GM12878 (cell line): Measurements from ENCODE around the gene CORO7. TPM values are rescaled to one million over a fixed set of nuclear protein-coding genes. Genes with fewer than 3 reads are reported as not detected.

ENCODE experiments used
- ATAC-seq: fragments of 200-7000 bp; cut with Tn5 transposase; 3 replicates; pipeline ENCODE4 v1.9.1; 2020; ENCODE audit warnings: mild to moderate bottlenecking, moderate library complexity
- BruUV-seq: library from RNA; stranded (reverse); fragments of 400-500 nt; replicated peaks from 2 replicates; lab custom pipeline; 2021; lab: Mats Ljungman, UMichigan
- CTCF ChIA-PET: fragments of 300-600 bp; sonication (Branson Sonifier 250); formaldehyde crosslinking; extraction: SDS; loops from one replicate; lab custom pipeline; 2021; ENCODE audit warnings: inconsistent platforms; lab: Yijun Ruan, JAX
- POLR2A ChIA-PET: fragments of 350-600 bp; formaldehyde crosslinking; extraction: SDS; loops from one replicate; lab custom pipeline; 2021; ENCODE audit warnings: inconsistent platforms; lab: Charles Lee
- RAD21 ChIA-PET: fragments of 300-600 bp; sonication (Branson Sonifier 250); formaldehyde crosslinking; loops from one replicate; lab custom pipeline; 2023; ENCODE audit warnings: antibody characterized with exemption; ENCODE audit not compliant: unreplicated experiment; lab: Charles Lee
- SMC1A ChIA-PET: fragments of 300-600 bp; sonication (Branson Sonifier 250); formaldehyde crosslinking; loops from one replicate; lab custom pipeline; 2023; ENCODE audit not compliant: unreplicated experiment, uncharacterized antibody; lab: Charles Lee
- DNase-seq: peaks from one replicate; pipeline ENCODE4 v3.0.0-alpha.2; 2011; ENCODE audit warnings: low read depth, low spot score
- FAIRE-seq: peaks from 3 replicates; lab custom pipeline; 2011; peaks lifted over from hg19 to GRCh38; lab: Jason Lieb, UNC
- H2AFZ ChIP-seq: 2 replicates; pipeline ENCODE4 v1.6.0; 2011; ENCODE audit warnings: low read depth, low read length, control low read depth; ENCODE audit not compliant: control insufficient read depth
- H3K27ac ChIP-seq: 2 replicates; pipeline ENCODE4 v1.5.1; 2011; ENCODE audit warnings: control low read depth; ENCODE audit not compliant: control insufficient read depth, insufficient read depth
- H3K27me3 ChIP-seq, 2 experiments: replicated peaks in 1 of 2; 2 replicates each; pipeline versions ENCODE4 v1.6.0 to v1.6.1; 2011; ENCODE audit warnings: low read length in 1 of 2; ENCODE audit not compliant: control insufficient read depth in 2 of 2, insufficient read depth in 2 of 2
- H3K36me3 ChIP-seq, 2 experiments: 2 replicates each; pipeline ENCODE4 v1.5.1; 2011; ENCODE audit warnings: low read length in 1 of 2; ENCODE audit not compliant: control insufficient read depth in 2 of 2, insufficient read depth in 2 of 2
- H3K4me1 ChIP-seq: 2 replicates; pipeline ENCODE4 v1.6.1; 2011; ENCODE audit warnings: mild to moderate bottlenecking, low read length, moderate library complexity, mixed read lengths; ENCODE audit not compliant: control insufficient read depth, insufficient read depth
- H3K4me2 ChIP-seq: 2 replicates; pipeline ENCODE4 v1.6.0; 2011; ENCODE audit warnings: control low read depth; ENCODE audit not compliant: control insufficient read depth, insufficient read depth
- H3K4me3 ChIP-seq: fragments of 200-600 bp; sonication (generic); 2 replicates; pipeline ENCODE4 v1.5.1; 2016
- H3K79me2 ChIP-seq: 2 replicates; pipeline ENCODE4 v1.6.0; 2011; ENCODE audit warnings: low read length; ENCODE audit not compliant: control insufficient read depth, insufficient read depth
- H3K9ac ChIP-seq: 2 replicates; pipeline ENCODE4 v1.8.0; 2011; ENCODE audit warnings: low read length, control low read depth, mixed read lengths; ENCODE audit not compliant: control insufficient read depth, insufficient read depth
- H3K9me3 ChIP-seq: replicated peaks from 3 replicates; pipeline ENCODE4 v1.5.1; 2011; ENCODE audit warnings: mild to moderate bottlenecking, low read length; ENCODE audit not compliant: control insufficient read depth, insufficient read depth
- H4K20me1 ChIP-seq: 2 replicates; pipeline ENCODE4 v1.6.0; 2011; ENCODE audit not compliant: control insufficient read depth, insufficient read depth
- ASH2L ChIP-seq: fragments of 300-600, 200-600 bp; sonication (generic); IDR thresholded peaks from 2 replicates; pipeline ENCODE4 v1.6.1; 2017; ENCODE audit warnings: low read depth, mild to moderate bottlenecking, borderline replicate concordance
- BCLAF1 ChIP-seq: fragments of 450-650 bp; IDR thresholded peaks from 2 replicates; pipeline ENCODE4 v1.6.1; 2017; ENCODE audit warnings: antibody characterized with exemption, mild to moderate bottlenecking, moderate library complexity
- CBX5 ChIP-seq: sonication (generic); IDR thresholded peaks from 2 replicates; pipeline ENCODE4 v1.6.1; 2016; ENCODE audit warnings: low read depth, moderate library complexity, mild to moderate bottlenecking, inconsistent platforms
- CREM ChIP-seq: IDR thresholded peaks from 2 replicates; pipeline ENCODE4 v1.6.1; 2014; ENCODE audit warnings: antibody characterized with exemption, low read depth
- CTCF ChIP-seq, 3 experiments: IDR thresholded peaks in 2 of 3; conservative IDR thresholded peaks in 1 of 3; 2 replicates each; pipeline ENCODE4 v1.5.1; 2011; ENCODE audit warnings: low read depth in 3 of 3, low read length in 3 of 3, mild to moderate bottlenecking in 3 of 3, control low read depth in 2 of 3, moderate library complexity in 2 of 3, inconsistent platforms in 1 of 3, mixed read lengths in 1 of 3; ENCODE audit not compliant: control insufficient read depth in 2 of 3, insufficient read depth in 1 of 3; ENCODE audit errors: extremely low read depth in 1 of 3
- ELK1 ChIP-seq: IDR thresholded peaks from 2 replicates; pipeline ENCODE4 v1.6.1; 2012; ENCODE audit warnings: low read depth, low read length, improper control_type of control experiment
- IRF4 ChIP-seq: IDR thresholded peaks from 2 replicates; pipeline ENCODE4 v1.6.1; 2011; ENCODE audit warnings: low read depth, low read length
- MAX ChIP-seq: IDR thresholded peaks from 2 replicates; pipeline ENCODE4 v1.6.1; 2012; ENCODE audit warnings: low read depth, low read length, improper control_type of control experiment
- MEF2B ChIP-seq: fragments of 450-650 bp; IDR thresholded peaks from 2 replicates; pipeline ENCODE4 v1.6.1; 2018; ENCODE audit warnings: mild to moderate bottlenecking, moderate library complexity; ENCODE audit not compliant: partially characterized antibody, poor library complexity, severe bottlenecking
- MTA3 ChIP-seq: IDR thresholded peaks from 2 replicates; pipeline ENCODE4 v1.6.1; 2012; ENCODE audit warnings: low read length, inconsistent platforms, borderline replicate concordance
- MXI1 ChIP-seq: fragments of 150-350 bp; IDR thresholded peaks from 2 replicates; pipeline ENCODE4 v1.6.1; 2011; ENCODE audit warnings: low read depth, mild to moderate bottlenecking, inconsistent platforms, low read length, improper control_type of control experiment
- NBN ChIP-seq: fragments of 450-650 bp; IDR thresholded peaks from 2 replicates; pipeline ENCODE4 v1.6.1; 2016
- TARDBP ChIP-seq: IDR thresholded peaks from 2 replicates; pipeline ENCODE4 v1.6.1; 2016; ENCODE audit warnings: borderline replicate concordance
- TCF12 ChIP-seq: IDR thresholded peaks from 2 replicates; pipeline ENCODE4 v1.6.1; 2011; ENCODE audit warnings: low read depth, mild to moderate bottlenecking, low read length
- USF1 ChIP-seq: IDR thresholded peaks from 2 replicates; pipeline ENCODE4 v1.6.1; 2011; ENCODE audit warnings: borderline replicate concordance, low read depth, mild to moderate bottlenecking, moderate library complexity, mixed read lengths, low read length; ENCODE audit not compliant: insufficient read depth; ENCODE audit errors: extremely low read length
- ZBED1 ChIP-seq: IDR thresholded peaks from 2 replicates; pipeline ENCODE4 v1.6.1; 2016; ENCODE audit warnings: borderline replicate concordance
- ZNF24 ChIP-seq: fragments of 450-650 bp; IDR thresholded peaks from 2 replicates; pipeline ENCODE4 v1.6.1; 2017; ENCODE audit warnings: antibody characterized with exemption, mild to moderate bottlenecking
- WGBS: methylation state at CpG from one replicate; pipeline ENCODE4 v1.1.6; 2016; ENCODE audit warnings: low lambda C conversion rate; ENCODE audit not compliant: insufficient replicate concordance, insufficient coverage; ENCODE audit errors: missing lambda C conversion rate; 5-methylcytosine and 5-hydroxymethylcytosine counted together
- in situ Hi-C: fragments of 300-500 bp; cut with MboI; formaldehyde crosslinking; loops from 9 replicates; pipeline ENCODE4 v1.14.3; 2018; ENCODE audit warnings: mixed read lengths
- intact Hi-C: fragments of 100-400 bp; cut with micrococcal nuclease; formaldehyde crosslinking; loops from one replicate; pipeline ENCODE4 v1.14.2; 2022; ENCODE audit not compliant: unreplicated experiment
- polyA plus RNA-seq, 11 experiments: library from polyadenylated mRNA; depleted of rRNA in 4 of 11; unstranded in 6 of 11; stranded (reverse) in 5 of 11; fragments of >200 nt; fragmentation: Nextera tagmentation in 4 of 11; fragmentation: Illumina TruSeq in 1 of 11; extraction: Ambion mirVana in 4 of 11; extraction: Trizol in 1 of 11; gene quantifications; 1 replicate in 1 of 11; 2 replicates in 10 of 11; pipeline versions ENCODE4 v1.2.1 to v1.2.3, GENCODE V29; 2011 to 2016; ENCODE audit warnings: inconsistent platforms in 2 of 11, missing spikeins in 2 of 11, low read depth in 1 of 11
- total RNA-seq, 4 experiments: library from RNA; depleted of rRNA in 3 of 4; stranded (reverse); fragments of >200 nt in 3 of 4; fragmentation: Illumina TruSeq in 1 of 4; extraction: Trizol in 1 of 4; gene quantifications; 2 replicates each; pipeline versions ENCODE4 v1.2.1 to v1.2.3, GENCODE V29; 2013 to 2021

CORO7 gene
- total and polyA plus RNA-seq, 10 of the 15 experiments (the other 5 are each of a cell fraction or from before 2014, with no cell fraction given) = 0.64 to 89.2 (median 43.7) TPM

GRCh38 chr16:4325253-4325758 lies 91.1 kb downstream of the CORO7 start:
- ChIA-PET CTCF (interaction anchor here (0.9 to 12.1 kb wide), 3 partner anchors 15 to 35 kb away, joined by 3 to 145 read pairs (median 140); no protein-coding TSS in a partner anchor), RAD21 (interaction anchor here (5.6 kb wide), 1 partner anchor 16 kb away, joined by 68 read pairs; no protein-coding TSS in a partner anchor), POLR2A (interaction anchor here (0.6 to 1.1 kb wide), 2 partner anchors 16 to 89 kb away, joined by 3 to 4 read pairs; no protein-coding TSS in a partner anchor), SMC1A (interaction anchor here (5.7 kb wide), 1 partner anchor 16 kb away, joined by 62 read pairs; no protein-coding TSS in a partner anchor)
- 5% methylated on average over 6 of the region's 6 CpGs for WGBS
- H3K9ac ChIP-seq = no peak overlapping the region
- DNase-seq (no peak), FAIRE-seq (peak; percentile 52), ATAC-seq (peak; percentile 65)
- H3K4me2 ChIP-seq = no peak overlapping the region
- H3K9me3 ChIP-seq = no peaks in the 10 kb centered on the region
- H4K20me1 ChIP-seq = no peaks in the 10 kb centered on the region
- intact Hi-C loops (loop anchor here (5.0 kb wide), 1 partner anchor 53 kb away; the partner anchor contains the start of gene TFAP4), in situ Hi-C loops (no loop called here)
- no TSS peak for BruUV-seq
- H3K27ac ChIP-seq = no peak overlapping the region
- peaks cover 7% of the 10 kb centered on the region for H3K4me1 ChIP-seq
- no peaks in the 10 kb centered on the region for H3K27me3 ChIP-seq
- H2AFZ ChIP-seq = no peak overlapping the region
- no peaks in the 10 kb centered on the region for H3K36me3 ChIP-seq
- H3K4me3 ChIP-seq = no peak overlapping the region
- no peaks in the 10 kb centered on the region for H3K79me2 ChIP-seq
- no peak for TF ChIP-seq TCF12
- TF ChIP-seq ZNF24 = no peak
- TF ChIP-seq IRF4 = 0 out of 2 replicates have a peak, but pooled peaks have one; percentile 25
- no peak for TF ChIP-seq MTA3
- no peak for TF ChIP-seq BCLAF1
- no peak for TF ChIP-seq CBX5
- TF ChIP-seq NBN = 0 out of 2 replicates have a peak, but pooled peaks have one; percentile 23
- no peak for TF ChIP-seq CREM
- TF ChIP-seq ZBED1 = no peak
- TF ChIP-seq MXI1 = no peak
- TF ChIP-seq MAX = no peak
- TF ChIP-seq USF1 = no peak
- TF ChIP-seq CTCF (IDR thresholded peaks at IDR 0.05 in 2 of 3, conservative IDR thresholded peaks at IDR 0.05 in 1 of 3; ENCODE audit: control insufficient read depth in 2 of 3, extremely low read depth in 1 of 3, insufficient read depth in 1 of 3, low read depth in 3 of 3, low read length in 3 of 3) = no peak
- TF ChIP-seq TARDBP = no peak
- no peak for TF ChIP-seq ELK1
- TF ChIP-seq MEF2B = peak; percentile 28
- TF ChIP-seq ASH2L = no peak
